HG03175 (cell line): Measurements from ENCODE around the gene WBP4.

Source experiments
- ATAC-seq: cut with Tn5 transposase; IDR thresholded peaks from one replicate; pipeline ENCODE4 v1.9.1; 2021; ENCODE audit warnings: mild to moderate bottlenecking, moderate library complexity; ENCODE audit not compliant: unreplicated experiment

Gene WBP4

DNA sequence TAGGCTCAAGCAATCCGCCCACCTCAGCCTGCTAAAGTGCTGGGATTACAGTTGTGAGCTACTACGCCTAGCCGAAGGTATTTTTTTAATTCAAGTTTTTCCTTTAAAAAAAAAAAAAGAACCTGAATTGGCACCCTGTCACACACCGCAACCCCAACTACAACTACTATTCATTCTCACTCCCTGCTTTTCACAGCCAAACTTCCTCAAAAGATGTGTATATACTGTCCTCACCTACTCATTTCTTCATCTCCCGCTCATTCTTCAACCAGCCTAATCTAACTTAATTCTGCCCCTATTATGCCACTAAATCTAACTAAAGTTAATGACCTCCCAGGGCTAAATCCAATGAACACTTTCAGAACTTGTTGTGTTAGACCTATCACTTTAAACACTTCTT is 12.7 kb upstream of the WBP4 start:
- no peak for ATAC-seq

GRCh38 chr13:41049480-41050440 is 11.5 kb upstream of the WBP4 start:
- ATAC-seq = no peak

DNA sequence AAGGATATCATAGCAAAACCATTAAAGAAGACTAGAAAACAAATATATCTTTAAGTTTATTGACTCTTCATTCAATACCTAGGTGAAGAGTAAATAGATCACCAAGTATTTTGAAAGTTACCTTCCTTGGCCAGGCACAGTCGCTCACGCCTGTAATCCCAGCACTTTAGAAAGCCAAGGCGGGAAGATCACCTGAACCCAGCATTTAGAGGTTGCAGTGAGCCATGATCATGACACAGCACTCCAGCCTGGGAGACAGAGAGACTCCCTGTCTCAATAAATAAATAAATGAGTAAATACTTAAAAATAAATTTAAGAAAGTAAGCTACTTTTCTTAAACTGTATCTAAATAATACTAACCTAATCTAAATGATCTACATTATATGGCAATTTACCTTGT is 8.9 kb upstream of the WBP4 start:
- no peak for ATAC-seq

DNA sequence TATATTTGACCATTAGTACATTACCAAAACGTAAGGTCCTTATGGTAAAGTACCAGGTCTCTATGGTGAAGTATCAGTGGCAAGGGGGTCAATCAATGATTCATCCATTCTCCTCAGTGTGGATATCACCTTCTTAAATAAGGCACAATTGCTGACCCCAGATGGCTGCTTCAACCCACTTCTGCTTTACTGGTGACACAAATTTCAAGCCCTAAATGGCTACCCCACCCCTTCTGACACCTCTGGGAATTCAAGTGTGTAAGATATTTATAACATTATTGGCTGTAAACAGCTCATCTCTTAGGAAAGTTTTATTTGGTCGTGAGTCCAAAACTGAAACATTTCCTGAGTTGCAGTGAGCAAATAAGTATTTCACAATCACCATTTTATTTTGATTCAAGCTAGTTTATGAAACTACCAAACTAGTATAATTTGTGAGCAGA is 7.9 kb upstream of the WBP4 start:
- ATAC-seq = peak; percentile 94

DNA sequence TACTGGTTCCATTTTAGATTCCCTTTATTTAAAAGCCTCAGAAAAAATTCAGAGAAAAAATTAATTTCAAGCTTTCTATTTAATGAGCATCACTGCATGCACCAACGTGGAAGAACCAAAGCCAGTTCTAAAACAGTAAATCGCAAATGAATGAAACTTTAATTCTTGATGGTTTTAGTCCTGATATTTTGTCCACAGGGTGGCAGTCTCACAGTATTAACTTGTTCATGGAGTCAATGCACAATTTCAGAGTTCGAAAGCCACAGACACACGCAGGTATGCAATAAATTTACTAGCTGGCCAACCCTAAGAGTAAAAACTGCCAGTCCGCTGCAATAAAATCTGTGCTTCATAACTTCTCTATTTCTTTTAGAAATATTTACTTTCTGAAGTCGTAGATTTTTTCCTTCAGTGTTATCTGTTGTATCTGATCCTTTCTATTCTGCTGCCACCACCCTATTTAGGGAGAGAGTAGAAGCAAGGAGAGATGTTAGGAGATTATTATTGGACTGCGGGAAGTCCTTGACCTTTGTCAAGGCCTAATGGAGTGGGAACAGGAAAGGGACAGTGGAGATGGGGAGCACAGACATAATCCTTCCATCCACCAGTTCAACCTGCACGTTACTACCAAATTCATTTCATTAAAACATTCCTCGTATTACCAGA is 7.0 kb upstream of the WBP4 start:
- ATAC-seq = no peak

- ATAC-seq = no peak
Observed at GRCh38 chr13:41054919-41055619, 6.2 kb upstream of the WBP4 start.

- no peak for ATAC-seq
Observed at GRCh38 chr13:41056194-41056593, 5.1 kb upstream of the WBP4 start.

DNA sequence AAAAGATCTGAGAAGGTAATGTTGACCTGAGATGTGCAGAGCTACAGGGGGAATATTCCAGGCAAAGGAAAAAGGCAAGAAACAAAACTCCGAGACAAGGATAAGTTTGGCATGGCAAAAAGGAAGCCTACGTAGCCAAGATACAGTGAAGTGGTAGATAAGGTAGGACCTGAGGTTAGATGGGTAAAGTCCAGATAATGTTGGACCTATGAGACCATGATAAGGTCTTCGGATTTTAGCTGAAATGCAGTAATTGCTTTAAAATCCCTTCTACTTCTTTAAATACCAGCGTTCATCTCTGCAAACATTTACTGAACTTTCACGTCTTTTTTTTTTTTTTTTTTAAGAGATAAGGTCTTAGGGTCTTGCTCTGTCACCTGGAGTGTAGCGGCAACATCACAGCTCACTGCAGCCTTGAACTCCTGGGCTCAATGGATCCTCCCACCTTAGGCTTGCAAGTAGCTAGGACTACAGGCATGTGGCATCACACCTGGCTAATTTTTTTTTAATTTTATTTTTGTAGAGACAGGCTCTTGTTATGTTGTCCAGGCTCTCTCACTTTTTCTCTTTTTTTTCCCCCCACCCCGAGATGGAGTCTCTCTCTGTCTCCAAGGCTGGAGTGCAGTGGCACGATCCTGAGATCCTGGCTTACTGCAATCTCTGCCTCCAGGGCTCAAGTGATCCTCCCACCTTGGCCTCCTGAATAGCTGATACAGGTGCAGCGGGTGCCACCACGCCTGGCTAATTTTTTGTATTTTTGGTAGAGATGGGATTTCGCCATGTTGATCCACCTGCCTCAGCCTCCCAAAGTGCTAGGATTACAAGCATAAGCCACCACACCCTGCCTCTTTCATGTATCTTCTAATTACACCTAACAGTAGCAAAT is 4.2 kb upstream of the WBP4 start:
- no peak for ATAC-seq

DNA sequence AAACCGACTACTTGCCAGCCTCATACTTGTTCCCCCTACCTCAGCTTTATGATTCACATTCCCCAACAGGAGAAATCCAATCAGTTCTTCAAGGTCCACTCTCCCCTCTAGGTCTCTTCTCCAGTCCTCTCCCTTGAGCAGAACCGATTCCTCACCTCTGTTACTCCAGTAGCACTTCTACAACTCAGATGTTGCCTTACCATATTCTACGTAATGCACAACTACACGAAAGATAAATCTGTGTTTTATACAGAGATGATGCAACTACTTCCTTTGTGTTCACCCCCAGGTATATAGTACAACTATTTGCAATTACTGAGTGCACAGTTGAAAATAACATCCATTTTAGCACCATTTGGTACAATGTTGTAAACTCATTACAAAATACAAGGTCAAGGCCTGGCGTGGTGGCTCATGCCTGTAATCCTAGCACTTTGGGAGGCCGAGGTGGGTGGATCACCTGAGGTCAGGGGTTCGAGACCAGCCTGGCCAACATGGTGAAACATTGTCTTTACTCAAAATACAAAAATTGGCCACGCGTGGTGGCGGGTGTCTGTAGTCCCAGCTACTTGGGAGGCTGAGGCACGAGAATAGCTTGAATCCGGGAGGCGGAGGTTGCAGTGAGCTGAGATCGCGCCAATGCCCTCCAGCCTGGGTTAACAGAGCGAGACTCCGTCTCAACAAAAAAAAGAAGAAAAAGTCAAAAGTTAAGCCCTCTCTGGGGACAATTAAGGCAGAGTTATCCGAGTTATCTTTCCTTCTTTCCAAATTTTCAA is 2.8 kb upstream of the WBP4 start:
- no peak for ATAC-seq

- ATAC-seq = no peak
Observed at GRCh38 chr13:41059456-41060081, 1.7 kb upstream of the WBP4 start.

DNA sequence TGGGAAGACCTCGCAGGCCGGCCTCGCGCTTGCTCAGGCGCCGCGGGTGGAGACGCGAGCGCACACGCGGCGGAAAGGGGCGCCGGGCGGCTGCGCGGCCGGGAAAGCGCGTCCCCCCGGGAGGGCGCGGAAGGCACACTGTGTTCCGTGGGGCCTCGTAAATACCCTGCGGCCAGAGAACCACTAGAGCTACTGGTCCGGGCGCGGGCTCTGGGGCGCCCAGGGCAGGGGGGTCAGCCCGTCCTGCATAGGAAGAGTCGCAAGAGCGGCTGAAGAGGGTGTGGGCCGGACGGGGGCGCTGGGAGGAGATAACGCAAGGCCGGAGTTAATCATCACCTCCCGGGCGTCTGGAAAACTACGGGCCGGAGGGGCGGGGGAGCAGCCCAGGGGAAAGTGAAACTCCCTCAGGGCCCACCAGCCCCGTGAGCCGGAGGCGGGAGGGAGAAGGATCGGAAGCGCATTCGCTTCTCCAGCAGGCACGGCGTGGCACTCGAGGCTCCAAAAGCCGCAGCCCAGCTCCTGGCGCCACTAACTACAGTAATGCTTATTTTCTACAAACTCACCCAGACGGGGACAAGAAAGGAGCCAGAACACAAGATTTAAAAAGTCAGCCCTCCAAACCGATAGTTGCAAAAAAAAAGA is 1.1 kb upstream of the WBP4 start:
- peak; percentile 40 for ATAC-seq

DNA sequence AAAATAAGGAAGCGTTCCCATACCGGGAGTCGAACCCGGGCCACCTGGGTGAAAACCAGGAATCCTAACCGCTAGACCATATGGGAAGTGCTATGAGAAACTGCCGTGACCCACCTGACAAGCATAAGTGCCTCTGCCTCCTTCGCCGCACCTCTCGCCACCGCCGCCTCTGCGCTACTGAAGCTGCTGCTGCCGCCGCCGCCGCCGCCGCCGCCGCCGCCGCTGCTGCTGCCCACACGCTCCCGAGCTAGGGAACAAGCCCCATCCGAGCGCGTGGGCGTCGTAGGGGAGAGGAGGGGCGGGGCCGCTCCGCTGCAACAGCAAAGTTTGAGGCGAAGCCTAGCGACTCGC is 610 bp upstream of the WBP4 start:
- peak; percentile 33 for ATAC-seq

- peak; percentile 34 for ATAC-seq
Observed at GRCh38 chr13:41061914-41062837, 867 bp downstream of the WBP4 start.

DNA sequence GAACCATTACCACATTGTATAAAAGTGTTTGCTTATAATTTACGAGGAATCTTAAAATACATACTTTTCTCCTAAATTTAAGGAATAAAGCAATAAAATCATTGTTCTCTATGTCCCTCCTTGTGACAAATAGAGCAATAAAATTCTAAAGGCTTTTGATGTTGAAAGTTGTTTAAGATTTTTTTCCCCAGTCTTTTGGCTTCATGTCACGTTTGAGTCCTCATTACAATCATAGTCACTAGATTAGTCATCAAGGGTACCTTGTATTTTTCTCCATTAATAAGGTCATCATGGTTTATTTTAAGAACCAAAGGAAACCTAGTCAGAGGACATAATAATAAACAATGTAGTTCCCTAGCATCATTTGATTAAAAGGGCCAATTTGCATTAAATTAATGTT is 3.2 kb downstream of the WBP4 start:
- no peak for ATAC-seq

- ATAC-seq = no peak
Observed at GRCh38 chr13:41065078-41065477, 3.8 kb downstream of the WBP4 start.

DNA sequence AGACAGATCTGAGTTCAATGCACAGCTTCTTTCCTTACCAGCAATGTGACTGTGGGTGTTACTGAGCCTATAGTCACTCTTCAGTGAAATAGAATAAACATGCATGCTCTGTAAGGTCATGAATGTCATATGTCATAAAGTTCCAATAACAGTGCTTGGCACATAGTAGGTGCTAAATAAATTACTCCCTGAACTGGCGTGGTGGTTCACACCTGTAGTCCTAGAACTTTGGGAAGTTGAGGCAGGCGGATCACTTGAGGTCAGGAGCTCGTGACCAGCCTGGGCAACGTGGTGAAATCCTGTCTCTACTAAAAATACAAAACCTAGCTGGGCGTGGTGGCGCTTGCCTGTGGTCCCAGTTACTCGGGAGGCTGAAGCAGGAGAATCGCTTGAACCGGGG is 13.2 kb downstream of the WBP4 start:
- ATAC-seq = no peak

- ATAC-seq = no peak
Observed at GRCh38 chr13:41075034-41075433, 13.7 kb downstream of the WBP4 start.

GRCh38 chr13:41075485-41075884 is 14.2 kb downstream of the WBP4 start:
- ATAC-seq = no peak
